ENCODE measurements around the gene CSNK1E.

The CSNK1E gene

GRCh38 chr22:38255697-38256096, 61.5 kb downstream of the CSNK1E start:
- H3K79me2 ChIP-seq (ENCODE audit: insufficient read depth, low read depth) = peaks cover 22% of the 10 kb centered on the region; the same call in 1 of the 2 replicates
- no peaks in the 10 kb centered on the region for H4K20me1 ChIP-seq (ENCODE audit: insufficient read depth)

GRCh38 chr22:38251341-38251692, 65.9 kb downstream of the CSNK1E start:
- no peak for TF ChIP-seq CTCF (conservative IDR thresholded peaks at IDR 0.05; ENCODE audit: low read depth, low read length)
- peaks cover 6% of the 10 kb centered on the region; the same call in 1 of the 2 replicates for H3K79me2 ChIP-seq (ENCODE audit: insufficient read depth, low read depth)
- no peaks in the 10 kb centered on the region for H4K20me1 ChIP-seq (ENCODE audit: insufficient read depth)

More at GRCh38 chr22:38255697-38256096, 61.5 kb downstream of the CSNK1E start:
- no peak overlapping the region for H2AFZ ChIP-seq (ENCODE audit: low read depth)
- no peak overlapping the region for H3K9ac ChIP-seq
- no peak for TF ChIP-seq CTCF (conservative IDR thresholded peaks at IDR 0.05; ENCODE audit: low read depth, low read length)
- H3K27ac ChIP-seq = no peak overlapping the region
- H3K27me3 ChIP-seq (ENCODE audit: insufficient read depth, low read depth) = no peaks in the 10 kb centered on the region
- no peak overlapping the region for H3K4me2 ChIP-seq
- H3K4me3 ChIP-seq (IDR thresholded peaks at IDR 0.05; ENCODE audit: insufficient read depth, low read depth, low read length) = no peak overlapping the region
- no peaks in the 10 kb centered on the region for H3K36me3 ChIP-seq (ENCODE audit: insufficient read depth)
- H3K4me1 ChIP-seq (ENCODE audit: low read depth, poor library complexity, severe bottlenecking) = peaks cover 27% of the 10 kb centered on the region

GRCh38 chr22:38250643-38251340, 66.4 kb downstream of the CSNK1E start:
- Histone ChIP-seq H3K79me2 (ENCODE audit: insufficient read depth, low read depth) (0 out of 2 replicates have a peak, but pooled peaks cover 5% of the 10 kb centered on the region), H3K4me1 (ENCODE audit: low read depth, poor library complexity, severe bottlenecking) (no peaks in the 10 kb centered on the region)

More at GRCh38 chr22:38251341-38251692, 65.9 kb downstream of the CSNK1E start:
- no peaks in the 10 kb centered on the region for H3K4me1 ChIP-seq (ENCODE audit: low read depth, poor library complexity, severe bottlenecking)
- no peak overlapping the region for H3K9ac ChIP-seq
- no peak overlapping the region for H3K27ac ChIP-seq
- H2AFZ ChIP-seq (ENCODE audit: low read depth) = no peak overlapping the region
- no peaks in the 10 kb centered on the region for H3K36me3 ChIP-seq (ENCODE audit: insufficient read depth)
- no peak overlapping the region for H3K4me2 ChIP-seq
- no peaks in the 10 kb centered on the region for H3K27me3 ChIP-seq (ENCODE audit: insufficient read depth, low read depth)
- no peak overlapping the region for H3K4me3 ChIP-seq (IDR thresholded peaks at IDR 0.05; ENCODE audit: insufficient read depth, low read depth, low read length)

GRCh38 chr22:38249803-38250642, 67.2 kb downstream of the CSNK1E start:
- no peak overlapping the region for H3K4me2 ChIP-seq
- no peak for TF ChIP-seq CTCF (conservative IDR thresholded peaks at IDR 0.05; ENCODE audit: low read depth, low read length)

More at GRCh38 chr22:38250643-38251340, 66.4 kb downstream of the CSNK1E start:
- Histone ChIP-seq H3K36me3 (ENCODE audit: insufficient read depth) (no peaks in the 10 kb centered on the region), H3K4me3 (IDR thresholded peaks at IDR 0.05; ENCODE audit: insufficient read depth, low read depth, low read length) (no peak overlapping the region), H3K9ac (no peak overlapping the region), H3K4me2 (no peak overlapping the region), H3K27me3 (ENCODE audit: insufficient read depth, low read depth) (no peaks in the 10 kb centered on the region), H2AFZ (ENCODE audit: low read depth) (no peak overlapping the region), H4K20me1 (ENCODE audit: insufficient read depth) (no peaks in the 10 kb centered on the region), H3K27ac (no peak overlapping the region)
- no peak for TF ChIP-seq CTCF (conservative IDR thresholded peaks at IDR 0.05; ENCODE audit: low read depth, low read length)

More at GRCh38 chr22:38249803-38250642, 67.2 kb downstream of the CSNK1E start:
- Histone ChIP-seq H2AFZ (ENCODE audit: low read depth) (no peak overlapping the region), H3K27me3 (ENCODE audit: insufficient read depth, low read depth) (no peaks in the 10 kb centered on the region), H3K4me3 (IDR thresholded peaks at IDR 0.05; ENCODE audit: insufficient read depth, low read depth, low read length) (no peak overlapping the region), H4K20me1 (ENCODE audit: insufficient read depth) (no peaks in the 10 kb centered on the region), H3K27ac (no peak overlapping the region), H3K9ac (no peak overlapping the region), H3K79me2 (ENCODE audit: insufficient read depth, low read depth) (no peaks in the 10 kb centered on the region), H3K36me3 (ENCODE audit: insufficient read depth) (no peaks in the 10 kb centered on the region), H3K4me1 (ENCODE audit: low read depth, poor library complexity, severe bottlenecking) (no peaks in the 10 kb centered on the region)
